ENCODE measurements around the gene TMEM270.
"Not testable (repeated sequence)": the region's sequence is repeated elsewhere in the genome, so short reads cannot be mapped to it uniquely, and the experiment has no call there.

Gene TMEM270

DNA sequence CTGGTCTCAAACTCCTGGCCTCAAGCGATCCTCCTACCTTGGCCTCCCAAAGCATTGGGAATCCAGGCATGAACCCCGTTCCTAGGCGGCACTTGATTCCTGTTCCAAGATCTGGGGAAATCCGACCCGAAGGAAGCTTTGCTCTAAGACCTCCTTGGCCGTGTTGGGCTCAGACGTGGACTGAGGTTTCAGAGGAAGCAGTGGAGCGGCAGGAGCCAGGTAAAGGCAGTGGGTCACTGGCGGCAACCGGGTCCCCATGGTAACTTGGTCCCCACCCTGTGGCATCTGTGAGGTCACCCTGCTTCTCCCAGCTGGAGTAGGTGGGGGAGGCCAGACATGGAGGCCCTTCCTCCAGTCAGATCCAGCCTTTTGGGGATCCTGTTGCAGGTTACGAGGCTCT is at the start of gene TMEM270:
TMEM270 (plus strand) TSS at position 301 of the 400 bp plus-strand sequence; CDS start at position 337, 36 bp downstream.
- no peak for DNase-seq

- DNase-seq, result no peak
Observed at GRCh38 chr7:73811760-73812168, 49.2 kb upstream of the TMEM270 start.

DNA sequence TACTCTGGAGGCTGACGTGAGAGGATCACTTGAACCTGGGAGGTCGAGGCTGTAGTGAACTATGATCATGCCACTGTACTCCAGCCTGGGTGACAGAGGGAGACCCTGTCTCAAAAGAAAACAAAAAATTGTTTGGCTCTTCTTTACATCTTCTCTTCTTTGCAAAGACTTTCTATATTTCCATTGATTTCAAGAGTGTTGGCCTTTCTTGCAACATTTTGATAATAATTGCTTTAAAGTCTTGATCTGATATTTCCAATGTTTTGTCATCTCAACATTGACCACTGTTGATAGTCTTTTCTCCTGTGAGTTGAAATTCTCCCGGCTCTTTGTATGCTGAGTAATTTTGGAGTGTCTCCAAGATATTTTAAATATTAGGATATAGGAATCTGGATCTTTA is 48.0 kb upstream of the TMEM270 start:
- DNase-seq, result no peak

DNA sequence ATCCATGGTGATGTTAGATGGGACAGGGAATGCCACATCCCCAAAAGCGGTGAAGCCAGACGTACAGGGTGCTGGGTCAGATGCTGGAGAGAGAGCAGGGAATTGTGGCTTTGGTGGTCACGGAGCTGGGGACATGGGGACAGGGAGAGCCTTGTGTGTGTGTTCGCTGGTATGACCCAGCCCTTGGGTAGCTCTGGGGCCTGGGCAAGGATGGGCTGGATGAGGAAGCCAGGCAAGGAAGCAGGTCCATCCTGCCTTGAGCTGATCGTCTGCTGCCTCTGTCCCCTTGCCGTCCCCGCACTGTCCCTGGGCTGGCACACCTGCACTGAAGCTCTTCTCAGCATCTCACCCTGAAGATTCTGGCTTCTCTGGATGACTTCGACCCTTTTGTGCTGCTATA is 45.5 kb upstream of the TMEM270 start:
- DNase-seq, result no peak

- no peak for DNase-seq
Observed at GRCh38 chr7:73817121-73817520, 43.8 kb upstream of the TMEM270 start.

- no peak for DNase-seq
Observed at GRCh38 chr7:73820013-73820412, 40.9 kb upstream of the TMEM270 start.

GRCh38 chr7:73821597-73822285 is 39.2 kb upstream of the TMEM270 start:
- DNase-seq, result not testable (repeated sequence)

DNA sequence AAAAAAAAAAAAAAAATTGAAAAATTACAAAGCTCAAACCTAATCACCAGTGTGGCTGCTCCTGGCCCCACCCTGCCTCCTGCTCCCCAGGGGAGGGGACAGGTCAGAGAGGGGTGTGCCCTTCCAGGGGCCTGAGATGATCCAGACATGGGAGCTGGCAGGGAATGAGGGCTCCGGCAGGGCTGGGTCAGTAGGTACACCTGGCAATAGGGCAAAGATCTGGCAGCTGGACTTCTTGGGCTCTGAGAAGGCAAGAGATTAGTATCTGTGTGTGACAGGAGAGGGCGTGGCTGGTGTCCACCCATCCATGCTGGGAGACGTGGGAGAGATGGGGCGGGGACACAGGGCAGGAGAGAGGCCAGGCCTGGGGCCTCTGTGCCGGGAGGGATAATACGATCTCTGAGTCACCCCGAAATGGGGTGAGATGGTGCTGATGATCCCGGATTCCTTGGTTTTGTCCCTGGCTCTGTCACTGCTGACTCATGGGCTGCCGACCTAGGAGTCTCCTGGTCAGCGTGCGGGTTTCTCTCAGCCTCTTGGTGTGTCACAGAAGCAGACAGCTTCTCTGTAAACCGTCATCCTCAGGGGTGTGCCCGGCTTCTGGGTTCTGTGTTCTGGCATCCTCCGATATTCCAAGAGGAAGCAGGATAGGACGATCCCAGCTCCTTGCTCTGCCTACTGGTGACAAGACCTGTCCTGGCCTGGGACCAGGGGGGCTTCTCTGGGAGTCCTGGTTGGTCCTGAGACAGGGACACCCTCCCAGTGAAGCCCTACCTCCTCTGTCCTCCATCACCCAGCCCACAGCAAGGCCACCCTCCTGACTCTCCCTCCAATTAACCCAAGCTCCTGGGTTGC is 38.4 kb upstream of the TMEM270 start:
- DNase-seq, result no peak

DNA sequence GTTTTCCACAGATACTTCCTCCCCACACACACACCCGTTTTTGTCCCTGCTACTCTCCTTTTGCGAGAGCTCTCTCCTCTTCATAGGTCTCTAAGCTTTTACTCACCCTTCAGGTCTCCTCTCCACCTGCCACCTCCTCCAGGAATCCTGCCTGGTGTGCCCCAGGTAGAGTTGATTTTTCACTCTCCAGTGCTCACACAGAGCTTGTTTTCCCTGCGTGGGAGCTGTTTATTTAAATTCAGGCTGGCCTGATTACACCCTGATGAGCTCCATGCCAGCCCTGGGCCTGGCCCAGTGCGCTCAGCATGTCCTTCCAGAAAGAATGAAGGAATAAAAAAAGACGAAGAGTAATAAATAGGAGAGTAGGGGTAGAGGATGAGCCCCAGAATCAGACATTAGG is 37.7 kb upstream of the TMEM270 start:
- no peak for DNase-seq

DNA sequence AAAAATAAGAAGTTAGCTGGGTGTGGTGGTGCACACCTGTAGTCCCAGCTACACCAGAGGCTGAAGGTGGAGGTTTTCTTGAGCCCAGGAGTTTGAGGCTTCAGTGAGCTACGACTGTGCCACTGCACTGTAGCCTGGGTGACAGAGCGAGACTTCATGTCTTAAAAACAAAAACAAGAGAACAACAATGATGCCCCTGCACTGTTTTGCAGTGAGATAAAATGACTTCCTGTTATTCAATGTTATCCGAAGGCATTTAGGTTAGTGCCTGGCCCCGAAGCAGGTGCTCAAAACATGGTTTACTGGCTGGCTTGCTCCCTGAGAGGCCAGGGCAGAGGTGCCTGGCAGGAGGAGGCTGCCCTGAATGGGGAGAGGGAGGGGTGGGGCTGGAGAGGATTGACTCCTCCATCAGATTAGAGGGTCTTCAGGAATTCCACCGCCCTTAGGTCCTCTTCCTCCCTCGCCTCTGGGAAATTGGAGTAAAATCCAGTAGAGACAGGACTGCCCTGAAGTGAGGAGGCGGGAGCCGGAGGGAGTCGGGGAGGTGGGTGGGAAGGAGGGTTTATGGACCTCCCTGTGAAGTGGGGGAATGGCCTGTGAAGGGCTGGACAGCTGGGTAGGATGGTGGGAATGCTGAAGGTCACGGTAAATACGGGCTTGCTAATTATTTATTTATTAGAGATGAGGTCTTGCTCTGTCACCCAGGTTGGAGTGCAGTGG is 36.9 kb upstream of the TMEM270 start:
- no peak for DNase-seq

- DNase-seq, result no peak
Observed at GRCh38 chr7:73824986-73825385, 36.0 kb upstream of the TMEM270 start.

- no peak for DNase-seq
Observed at GRCh38 chr7:73827567-73828106, 33.3 kb upstream of the TMEM270 start.

DNA sequence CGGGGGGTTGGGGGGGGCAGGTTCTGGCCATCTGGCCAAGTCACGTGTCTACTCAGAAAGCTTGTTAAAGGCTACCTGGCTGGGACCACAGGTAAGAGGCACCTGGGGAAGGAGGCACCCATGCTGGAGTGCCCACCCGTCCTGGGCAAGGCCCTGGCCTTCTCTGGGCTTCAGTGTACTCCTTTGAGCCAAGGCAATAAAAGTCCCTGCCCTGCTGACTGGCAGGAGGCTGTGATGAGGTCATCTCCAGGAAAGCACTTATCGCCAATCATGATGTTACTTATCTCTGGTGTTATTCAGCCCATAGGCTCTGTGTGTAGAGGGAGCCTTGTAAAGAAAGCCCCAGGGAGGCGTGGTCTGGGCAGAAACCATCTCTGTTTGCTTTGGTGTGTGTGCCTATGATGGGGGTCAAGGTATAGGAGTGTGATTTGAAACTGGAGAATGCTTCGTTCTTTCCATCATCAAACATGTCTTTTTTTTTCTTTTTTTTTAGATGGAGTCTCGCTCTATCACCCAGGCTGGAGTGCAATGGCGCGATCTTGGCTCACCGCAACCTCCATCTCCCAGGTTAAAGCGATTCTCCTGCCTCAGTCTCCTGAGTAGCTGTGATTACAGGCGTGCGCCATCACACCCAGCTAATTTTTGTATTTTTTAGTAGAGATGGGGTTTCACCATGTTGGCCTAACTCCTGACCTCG is 32.7 kb upstream of the TMEM270 start:
- no peak for DNase-seq

DNA sequence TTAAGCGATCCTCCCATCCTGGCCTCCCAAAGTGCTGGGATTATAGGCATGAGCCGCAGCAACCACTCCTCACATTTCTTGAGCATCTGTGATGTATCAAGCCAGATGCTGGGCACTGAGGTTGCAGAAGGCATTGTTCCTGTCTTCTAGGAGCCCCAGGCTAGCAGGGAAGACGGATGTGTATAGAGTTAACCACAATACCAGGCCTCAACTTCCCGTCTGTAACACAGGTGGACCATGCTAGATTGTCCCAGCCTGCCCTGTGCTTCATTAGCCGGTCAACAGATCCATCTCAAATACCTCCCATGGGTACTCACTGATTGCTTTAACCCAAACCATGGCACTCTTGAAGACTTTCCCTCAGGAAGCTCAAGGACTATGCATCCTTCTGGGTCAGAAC is 32.0 kb upstream of the TMEM270 start:
- DNase-seq, result no peak

- no peak for DNase-seq
Observed at GRCh38 chr7:73829505-73829904, 31.5 kb upstream of the TMEM270 start.

DNA sequence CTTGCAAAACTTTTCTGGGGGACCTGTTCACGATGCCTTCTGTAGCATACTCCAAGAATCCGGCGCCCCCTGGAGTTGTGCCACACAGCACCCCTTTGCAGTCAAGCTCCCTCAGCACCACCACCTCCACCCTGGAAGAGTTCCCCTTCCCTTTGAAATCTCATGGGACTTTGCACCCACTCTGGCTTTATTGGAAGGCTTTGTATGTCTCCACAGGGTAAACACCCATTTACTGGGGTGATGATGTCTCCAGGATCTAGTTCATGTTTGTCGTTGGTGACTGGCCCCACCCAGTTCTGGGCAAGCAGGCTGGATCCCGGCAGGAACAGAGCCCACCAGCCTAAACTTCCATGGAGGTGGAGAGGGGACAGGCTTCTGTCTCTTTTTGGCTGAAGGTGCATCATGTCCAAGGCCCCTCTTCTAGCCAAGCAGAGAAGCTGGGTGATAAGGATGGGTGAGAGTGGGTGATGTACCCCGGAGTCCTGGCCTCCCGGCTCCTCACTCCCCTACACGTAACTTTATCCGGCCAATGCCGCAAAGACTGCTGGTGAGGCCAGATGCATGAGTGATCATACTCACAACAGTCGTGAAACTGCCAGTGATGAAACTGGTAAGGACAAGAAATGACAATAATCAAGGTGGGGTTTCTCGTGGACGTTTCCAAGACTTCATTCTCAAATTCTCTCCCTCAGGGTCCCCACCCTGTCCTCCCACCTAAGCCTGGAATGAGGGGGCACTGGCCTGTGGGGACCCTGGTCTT is 30.9 kb upstream of the TMEM270 start:
- no peak for DNase-seq

- no peak for DNase-seq
Observed at GRCh38 chr7:73830681-73831583, 30.0 kb upstream of the TMEM270 start, which contains the start of gene CLDN4. Gene CLDN4, plus strand, starts transcription at chr7:73830996. Its CDS starts 206 bp downstream, at chr7:73831202.

- no peak for DNase-seq
Observed at GRCh38 chr7:73831584-73831833, 29.4 kb upstream of the TMEM270 start.

GRCh38 chr7:73831834-73832651 is 28.9 kb upstream of the TMEM270 start:
- DNase-seq, result no peak

GRCh38 chr7:73832806-73833205 is 28.2 kb upstream of the TMEM270 start:
- no peak for DNase-seq
